Omental fat pad (tissue), 4 donors: ENCODE measurements around the gene GPM6B. TPM values are rescaled to one million over a fixed set of nuclear protein-coding genes. Genes with fewer than 3 reads are reported as not detected.
A peak's percentile ranks its signal among the peaks of the same experiment; 100 is the strongest.

Source experiments
- ATAC-seq: fragments of 150-250 bp; one replicate; pipeline ENCODE4 v1.9.1; 2016; ENCODE audit warnings: mild to moderate bottlenecking, moderate library complexity; ENCODE audit not compliant: low FRiP score
- DNase-seq: peaks from one replicate; pipeline ENCODE4 v3.0.0-alpha.2; 2019; ENCODE audit warnings: low spot score
- total RNA-seq, 4 donors: library from RNA; depleted of rRNA; stranded (reverse); fragments of >200 nt; gene quantifications; one replicate each; pipeline ENCODE4 v1.1.0, GENCODE V29; 2016
- TF ChIP-seq, protein P1 (sequence below), 3 donors: fragments of 450-650 bp; IDR thresholded peaks; one replicate each; pipeline ENCODE4 v1.5.1; 2016 to 2017; ENCODE audit warnings: antibody characterized with exemption in 3 of 3, mild to moderate bottlenecking in 3 of 3, moderate library complexity in 2 of 3

GPM6B gene
- total RNA-seq, 4 donors from 2014 or later, result 1.4 to 9.1 (median 6.5) TPM

DNA sequence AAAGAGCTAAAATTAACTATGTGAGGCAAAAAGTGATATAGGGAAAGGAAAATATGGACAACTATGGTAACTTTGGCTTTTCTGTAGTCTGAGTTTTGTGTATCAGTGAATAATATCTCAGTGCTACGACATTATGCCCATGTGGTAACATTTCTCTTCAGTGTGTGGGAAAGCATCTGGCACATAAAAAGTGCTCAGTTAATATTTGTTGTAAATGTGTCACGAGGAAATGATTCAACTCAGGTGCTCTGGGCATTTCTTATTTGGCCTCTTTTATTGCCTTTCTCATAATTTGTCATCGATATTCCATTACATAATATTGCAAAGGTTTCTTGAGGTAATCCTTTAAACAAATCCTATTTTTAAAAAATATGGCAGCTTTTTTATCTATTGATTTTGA lies 64.8 kb downstream of the GPM6B start:
- no peak for ATAC-seq
- TF ChIP-seq, protein P1, sequence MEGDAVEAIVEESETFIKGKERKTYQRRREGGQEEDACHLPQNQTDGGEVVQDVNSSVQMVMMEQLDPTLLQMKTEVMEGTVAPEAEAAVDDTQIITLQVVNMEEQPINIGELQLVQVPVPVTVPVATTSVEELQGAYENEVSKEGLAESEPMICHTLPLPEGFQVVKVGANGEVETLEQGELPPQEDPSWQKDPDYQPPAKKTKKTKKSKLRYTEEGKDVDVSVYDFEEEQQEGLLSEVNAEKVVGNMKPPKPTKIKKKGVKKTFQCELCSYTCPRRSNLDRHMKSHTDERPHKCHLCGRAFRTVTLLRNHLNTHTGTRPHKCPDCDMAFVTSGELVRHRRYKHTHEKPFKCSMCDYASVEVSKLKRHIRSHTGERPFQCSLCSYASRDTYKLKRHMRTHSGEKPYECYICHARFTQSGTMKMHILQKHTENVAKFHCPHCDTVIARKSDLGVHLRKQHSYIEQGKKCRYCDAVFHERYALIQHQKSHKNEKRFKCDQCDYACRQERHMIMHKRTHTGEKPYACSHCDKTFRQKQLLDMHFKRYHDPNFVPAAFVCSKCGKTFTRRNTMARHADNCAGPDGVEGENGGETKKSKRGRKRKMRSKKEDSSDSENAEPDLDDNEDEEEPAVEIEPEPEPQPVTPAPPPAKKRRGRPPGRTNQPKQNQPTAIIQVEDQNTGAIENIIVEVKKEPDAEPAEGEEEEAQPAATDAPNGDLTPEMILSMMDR (IDR thresholded peaks at IDR 0.05), result no peak

DNA sequence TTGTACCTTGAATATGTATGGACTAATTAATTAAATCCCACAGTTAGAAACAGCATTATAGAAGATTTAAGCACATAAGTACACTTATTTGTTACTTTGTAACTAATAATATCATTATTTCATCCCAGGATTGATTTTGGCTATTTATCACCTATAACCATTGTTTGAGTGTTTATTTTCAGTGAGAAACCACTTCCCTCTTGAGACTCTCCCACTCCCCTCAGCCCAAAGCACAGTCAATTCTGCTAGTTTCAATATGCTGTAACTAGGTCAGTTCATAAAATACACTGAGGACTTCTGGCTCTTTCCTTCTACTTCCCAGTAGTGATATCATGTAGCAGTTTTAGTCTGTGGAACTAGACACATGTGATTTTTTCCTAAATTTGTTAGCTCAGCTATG lies 66.1 kb downstream of the GPM6B start:
- TF ChIP-seq, protein P1 (IDR thresholded peaks at IDR 0.05), result no peak
- DNase-seq (no peak), ATAC-seq (no peak)

More for the DNA sequence above, 64.8 kb downstream of the GPM6B start:
- no peak for DNase-seq

DNA sequence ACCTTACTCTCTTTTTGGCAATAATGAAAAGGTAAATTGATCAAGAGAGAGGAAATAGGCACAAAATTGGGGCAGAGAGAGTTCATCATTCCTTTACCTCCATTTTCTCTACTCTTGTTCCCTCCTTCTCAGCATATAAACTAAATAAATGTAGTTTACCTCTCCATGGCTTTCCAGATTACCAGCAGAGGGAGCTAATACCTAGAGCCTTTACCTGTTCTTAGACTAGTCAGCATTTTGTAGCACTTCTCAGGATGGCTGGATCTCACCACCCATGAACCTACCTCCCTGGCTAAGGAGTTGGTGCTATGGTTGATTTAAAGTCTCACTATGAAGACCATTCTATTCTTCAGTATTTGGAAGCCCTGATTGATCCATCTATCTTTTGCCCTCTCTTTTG lies 66.7 kb downstream of the GPM6B start:
- no peak for ATAC-seq
- DNase-seq, result no peak
- TF ChIP-seq, protein P1 (IDR thresholded peaks at IDR 0.05), result no peak

DNA sequence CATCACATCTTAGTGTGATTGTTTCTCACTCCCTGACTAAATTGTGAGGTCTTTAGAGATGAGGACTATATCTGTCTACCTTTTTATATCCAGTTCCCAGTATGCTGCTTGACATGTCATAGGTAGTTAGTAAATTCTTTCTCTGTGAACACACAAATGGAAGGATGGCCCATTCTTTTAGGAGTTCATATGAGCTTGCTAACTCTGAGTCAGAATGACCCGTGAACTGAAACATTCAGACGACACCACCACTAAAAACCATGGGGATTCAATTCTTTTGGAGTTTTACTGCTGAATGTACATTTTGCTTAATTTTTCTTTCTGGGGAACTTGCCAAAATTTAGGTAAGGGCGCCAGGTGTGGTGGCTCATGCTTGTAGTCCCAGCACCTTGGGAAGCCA lies 68.4 kb downstream of the GPM6B start:
- DNase-seq (no peak), ATAC-seq (no peak)
- TF ChIP-seq, protein P1 (IDR thresholded peaks at IDR 0.05), result no peak

DNA sequence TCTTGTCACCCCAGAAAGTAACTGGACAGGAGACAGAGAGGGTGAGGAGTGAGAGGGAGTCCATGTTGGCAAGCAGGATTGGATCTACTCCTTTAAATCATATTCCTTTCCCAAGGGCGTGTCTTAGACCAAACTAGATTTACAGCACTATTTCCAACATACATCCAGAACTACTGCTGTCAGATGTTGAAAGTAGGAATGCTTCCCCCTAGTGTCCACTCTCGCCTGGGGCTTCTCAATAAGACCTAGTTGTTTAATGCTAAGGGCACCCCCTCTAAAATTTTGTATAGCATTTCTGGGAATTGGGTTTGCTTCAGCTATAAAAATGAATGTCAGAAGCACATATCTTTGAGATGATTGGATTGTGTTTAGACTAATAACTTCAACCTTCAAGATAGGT lies 69.1 kb downstream of the GPM6B start:
- DNase-seq (no peak), ATAC-seq (no peak)
- TF ChIP-seq, protein P1 (IDR thresholded peaks at IDR 0.05), result no peak

DNA sequence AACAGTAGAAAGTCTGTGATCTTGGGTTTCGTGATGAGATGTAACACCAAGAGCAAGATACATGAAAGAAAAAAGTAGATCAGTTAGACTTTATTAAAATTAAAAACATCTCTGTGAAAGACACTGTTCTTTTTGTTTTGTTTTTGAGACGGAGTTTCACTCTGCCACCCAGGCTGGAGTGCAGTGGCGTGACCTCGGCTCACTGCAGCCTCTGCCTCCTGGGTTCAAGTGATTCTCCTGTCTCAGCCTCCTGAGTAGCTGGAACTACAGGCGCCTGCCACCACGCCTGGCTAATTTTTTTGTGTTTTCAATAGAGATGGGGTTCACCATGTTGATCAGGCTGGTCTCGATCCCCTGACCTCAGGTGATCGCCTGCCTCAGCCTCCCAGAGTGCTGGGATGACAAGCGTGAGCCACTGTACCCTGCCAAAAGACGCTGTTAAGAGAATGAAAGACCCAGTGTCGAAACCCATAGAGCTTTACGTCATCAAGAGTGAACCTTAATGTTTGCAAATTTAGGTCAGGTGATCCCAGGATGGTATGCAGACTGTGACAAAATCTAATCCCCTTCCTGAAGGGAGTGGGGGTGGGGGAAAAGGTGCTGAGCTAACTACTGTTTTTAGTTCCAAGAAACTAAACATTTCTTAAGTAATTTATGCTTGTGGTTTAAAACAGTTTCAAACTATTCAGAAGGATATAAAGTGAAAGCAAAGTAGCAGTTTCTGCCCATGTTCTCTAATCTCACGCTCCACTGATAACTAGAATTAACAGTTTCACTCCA lies 74.3 kb downstream of the GPM6B start:
- peak; percentile 84 for ATAC-seq
- TF ChIP-seq, protein P1 (IDR thresholded peaks at IDR 0.05), result no peak
- no peak for DNase-seq

DNA sequence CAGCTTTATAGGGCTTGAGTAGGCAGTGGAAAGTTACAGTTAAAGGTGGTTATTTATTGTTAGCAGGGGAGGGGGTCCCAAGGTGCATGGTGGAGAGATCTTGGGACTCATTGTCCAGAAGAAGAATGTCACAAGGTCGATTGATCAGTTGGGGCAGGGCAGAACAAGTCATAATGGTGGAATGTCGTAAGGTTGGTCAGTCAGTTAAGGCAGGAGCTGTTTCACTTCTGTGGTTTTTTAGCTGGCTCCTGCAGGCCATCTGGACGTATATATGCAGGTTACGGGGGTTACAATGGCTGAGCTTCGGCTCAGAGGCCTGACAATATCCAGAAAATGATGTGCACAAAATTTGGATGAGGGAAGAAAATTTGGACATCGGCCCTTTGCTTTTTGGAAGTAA lies 75.2 kb downstream of the GPM6B start:
- ATAC-seq, result no peak
- TF ChIP-seq, protein P1 (IDR thresholded peaks at IDR 0.05), result no peak
- DNase-seq, result no peak
